ENCODE results near the gene TSPAN13.
A peak's percentile ranks its signal among the peaks of the same experiment; 100 is the strongest.

TSPAN13 gene

GRCh38 chr7:16818732-16819131 lies 65.2 kb downstream of the TSPAN13 start:
- Histone ChIP-seq H3K36me3 (ENCODE audit: control insufficient read depth in 2 of 2, insufficient read depth in 2 of 2, low read length in 2 of 2) (no peaks in the 10 kb centered on the region), H3K9me3 (ENCODE audit: control insufficient read depth in 2 of 2, low read length in 2 of 2) (no peaks in the 10 kb centered on the region), H3K27me3 (ENCODE audit: control insufficient read depth in 2 of 2, insufficient read depth in 2 of 2, low read length in 2 of 2) (no peaks in the 10 kb centered on the region), H3K4me1 (ENCODE audit: control insufficient read depth in 2 of 2, insufficient read depth in 2 of 2, low read length in 2 of 2) (peaks cover 24 to 43% of the 10 kb centered on the region in 2 donors), H3K9ac (ENCODE audit: low read depth in 1 of 2, low read length in 2 of 2) (no peak overlapping the region), H3K27ac (ENCODE audit: low read depth in 2 of 2, low read length in 2 of 2) (no peak overlapping the region), H3K4me3 (ENCODE audit: low read length in 2 of 2) (no peak overlapping the region)

GRCh38 chr7:16822029-16822428 lies 68.5 kb downstream of the TSPAN13 start:
- Histone ChIP-seq H3K36me3 (ENCODE audit: control insufficient read depth in 2 of 2, insufficient read depth in 2 of 2, low read length in 2 of 2) (no peaks in the 10 kb centered on the region), H3K4me1 (ENCODE audit: control insufficient read depth in 2 of 2, insufficient read depth in 2 of 2, low read length in 2 of 2) (peaks cover 11 to 26% of the 10 kb centered on the region in 2 donors), H3K27ac (ENCODE audit: low read depth in 2 of 2, low read length in 2 of 2) (peak overlapping the region; percentile 62 to 67), H3K27me3 (ENCODE audit: control insufficient read depth in 2 of 2, insufficient read depth in 2 of 2, low read length in 2 of 2) (no peaks in the 10 kb centered on the region), H3K9me3 (ENCODE audit: control insufficient read depth in 2 of 2, low read length in 2 of 2) (no peaks in the 10 kb centered on the region), H3K4me3 (ENCODE audit: low read length in 2 of 2) (peak overlapping the region in 1 of 2 donors; percentile 0), H3K9ac (ENCODE audit: low read depth in 1 of 2, low read length in 2 of 2) (no peak overlapping the region)

DNA sequence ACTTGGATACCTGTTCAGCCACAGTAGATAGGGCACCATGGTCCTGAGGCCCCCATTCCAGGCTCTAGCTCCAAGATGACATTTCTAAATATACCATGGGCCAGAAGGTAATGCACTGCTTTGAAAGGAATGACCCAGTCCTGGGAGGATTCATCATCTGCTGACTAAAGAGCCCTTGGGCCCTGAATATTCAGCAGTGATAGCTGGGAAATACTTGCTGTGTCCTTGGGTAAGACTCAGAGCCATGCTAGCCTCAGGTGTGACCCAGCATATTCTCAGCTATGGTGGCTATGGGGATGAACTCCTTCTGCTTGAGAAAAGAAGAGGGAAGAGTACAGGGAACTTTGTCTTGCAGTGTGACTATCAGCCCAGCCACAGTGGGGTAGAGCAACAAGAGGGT lies 72.5 kb downstream of the TSPAN13 start:
- no peaks in the 10 kb centered on the region for H3K36me3 ChIP-seq (ENCODE audit: control insufficient read depth in 2 of 2, insufficient read depth in 2 of 2, low read length in 2 of 2)
- no peak overlapping the region for H3K9ac ChIP-seq (ENCODE audit: low read depth in 1 of 2, low read length in 2 of 2)
- H3K4me1 ChIP-seq (ENCODE audit: control insufficient read depth in 2 of 2, insufficient read depth in 2 of 2, low read length in 2 of 2) = peaks cover 7 to 15% of the 10 kb centered on the region in 2 donors
- H3K27ac ChIP-seq (ENCODE audit: low read depth in 2 of 2, low read length in 2 of 2) = no peak overlapping the region
- no peaks in the 10 kb centered on the region for H3K9me3 ChIP-seq (ENCODE audit: control insufficient read depth in 2 of 2, low read length in 2 of 2)
- no peaks in the 10 kb centered on the region for H3K27me3 ChIP-seq (ENCODE audit: control insufficient read depth in 2 of 2, insufficient read depth in 2 of 2, low read length in 2 of 2)
- no peak overlapping the region for H3K4me3 ChIP-seq (ENCODE audit: low read length in 2 of 2)

DNA sequence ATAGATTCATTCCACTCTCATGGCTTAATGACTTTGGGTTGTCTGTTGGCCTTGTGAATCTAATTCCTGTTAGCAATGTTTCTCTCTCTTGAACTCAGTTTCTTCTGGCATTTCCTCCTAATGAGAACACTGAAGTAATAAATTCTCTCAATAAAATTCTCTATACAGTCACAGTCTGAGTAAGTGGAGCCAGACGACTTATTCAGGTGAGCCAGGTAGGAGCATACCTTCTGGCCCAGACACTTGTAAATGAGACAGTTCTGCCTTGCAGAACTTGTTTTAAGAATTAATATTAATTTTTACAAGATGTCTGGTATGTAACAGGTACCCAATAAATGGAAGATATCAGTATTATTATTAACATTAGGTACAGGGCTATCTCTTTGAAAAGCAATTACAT lies 79.8 kb downstream of the TSPAN13 start:
- no peak overlapping the region for H3K9ac ChIP-seq (ENCODE audit: low read depth in 1 of 2, low read length in 2 of 2)
- H3K4me1 ChIP-seq (ENCODE audit: control insufficient read depth in 2 of 2, insufficient read depth in 2 of 2, low read length in 2 of 2) = no peaks in the 10 kb centered on the region
- no peaks in the 10 kb centered on the region for H3K9me3 ChIP-seq (ENCODE audit: control insufficient read depth in 2 of 2, low read length in 2 of 2)
- no peak overlapping the region for H3K27ac ChIP-seq (ENCODE audit: low read depth in 2 of 2, low read length in 2 of 2)
- no peaks in the 10 kb centered on the region for H3K27me3 ChIP-seq (ENCODE audit: control insufficient read depth in 2 of 2, insufficient read depth in 2 of 2, low read length in 2 of 2)
- no peak overlapping the region for H3K4me3 ChIP-seq (ENCODE audit: low read length in 2 of 2)
- H3K36me3 ChIP-seq (ENCODE audit: control insufficient read depth in 2 of 2, insufficient read depth in 2 of 2, low read length in 2 of 2) = no peaks in the 10 kb centered on the region

Measured in mucosa of rectum (tissue), 2 donors.